ENCODE results near the gene ZNF214.

The ZNF214 gene

GRCh38 chr11:7020183-7020917 is at the start of gene ZNF214, which contains the start of gene NLRP14:
TSS of gene ZNF214 (minus strand) at chr11:7020346. CDS start at chr11:7002835, 17,511 bp downstream.
TSS of gene NLRP14 (plus strand) at chr11:7020479. CDS start at chr11:7038587, 18,108 bp downstream.
- no peak for DNase-seq

- no peak for DNase-seq
Observed at GRCh38 chr11:7062534-7062933, 42.4 kb upstream of the ZNF214 start.

- DNase-seq: no peak
Observed at GRCh38 chr11:7060868-7061267, 40.7 kb upstream of the ZNF214 start.

DNA sequence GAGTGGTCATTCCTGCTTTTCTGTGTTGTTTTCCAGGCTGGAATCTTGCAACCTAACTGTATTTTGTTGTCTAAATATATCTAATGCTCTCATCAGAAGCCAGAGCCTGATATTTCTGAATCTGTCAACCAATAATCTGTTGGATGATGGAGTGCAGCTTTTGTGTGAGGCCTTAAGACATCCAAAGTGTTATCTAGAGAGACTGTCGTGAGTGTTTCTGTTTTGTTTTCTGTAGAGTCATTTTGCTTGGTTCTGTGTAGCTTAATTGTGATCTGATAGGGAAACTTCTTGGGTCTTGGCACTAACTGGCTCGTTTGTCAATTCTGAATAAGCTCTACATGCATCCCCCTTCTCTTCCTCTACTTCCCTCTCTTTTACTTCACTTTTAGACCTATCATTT is 37.5 kb upstream of the ZNF214 start:
- DNase-seq: no peak

DNA sequence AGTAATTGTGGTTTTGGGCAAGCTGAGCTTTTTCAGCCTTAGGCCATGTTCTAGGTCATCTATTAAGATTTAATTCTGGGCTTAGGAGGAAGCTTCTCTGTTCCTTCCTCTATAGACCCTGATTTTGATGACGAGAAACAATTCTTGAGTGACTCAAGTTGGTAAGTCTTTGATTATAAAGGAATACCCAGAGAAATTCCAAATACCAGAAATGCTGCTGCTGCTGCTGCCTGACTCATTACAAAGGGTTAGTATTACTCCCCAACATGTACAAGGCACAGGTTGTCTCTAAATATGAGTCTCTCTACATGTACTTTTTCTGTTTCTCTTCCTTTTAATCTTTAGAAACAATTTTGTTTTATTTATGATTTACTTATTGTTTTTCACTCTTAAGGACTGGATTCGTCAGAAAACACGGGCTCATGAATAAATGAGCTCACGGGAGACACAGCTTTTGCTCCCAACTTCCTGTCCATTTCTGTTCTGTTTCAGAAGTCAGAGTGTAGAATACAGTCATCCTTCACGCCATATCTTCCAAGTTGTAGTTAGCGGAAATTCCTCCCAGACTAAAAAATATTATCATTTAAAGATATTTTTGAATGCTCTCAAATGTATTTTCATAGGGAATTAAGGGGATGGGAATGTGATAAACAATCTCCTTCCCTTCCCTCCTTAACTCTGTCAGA is 36.8 kb upstream of the ZNF214 start:
- DNase-seq: no peak

DNA sequence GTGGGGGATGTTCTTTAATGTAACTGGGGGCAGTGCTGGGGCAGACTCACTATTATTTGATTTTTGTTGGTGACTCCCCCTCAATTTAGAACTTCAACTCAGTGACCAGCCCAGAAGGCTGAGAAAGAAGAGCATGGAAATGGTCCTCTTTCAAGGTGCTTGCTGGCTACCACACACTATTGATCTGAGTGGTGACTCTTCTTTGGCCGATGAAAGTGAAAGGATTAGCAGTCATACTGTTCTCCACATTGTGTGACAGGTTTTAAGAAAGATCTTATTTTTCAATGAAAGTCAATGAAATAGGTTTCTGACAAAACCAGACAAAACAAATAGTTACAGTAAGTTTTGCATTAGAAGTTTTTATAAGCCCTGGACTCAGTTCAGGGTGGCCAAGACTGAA is 30.0 kb upstream of the ZNF214 start:
- no peak for DNase-seq

DNA sequence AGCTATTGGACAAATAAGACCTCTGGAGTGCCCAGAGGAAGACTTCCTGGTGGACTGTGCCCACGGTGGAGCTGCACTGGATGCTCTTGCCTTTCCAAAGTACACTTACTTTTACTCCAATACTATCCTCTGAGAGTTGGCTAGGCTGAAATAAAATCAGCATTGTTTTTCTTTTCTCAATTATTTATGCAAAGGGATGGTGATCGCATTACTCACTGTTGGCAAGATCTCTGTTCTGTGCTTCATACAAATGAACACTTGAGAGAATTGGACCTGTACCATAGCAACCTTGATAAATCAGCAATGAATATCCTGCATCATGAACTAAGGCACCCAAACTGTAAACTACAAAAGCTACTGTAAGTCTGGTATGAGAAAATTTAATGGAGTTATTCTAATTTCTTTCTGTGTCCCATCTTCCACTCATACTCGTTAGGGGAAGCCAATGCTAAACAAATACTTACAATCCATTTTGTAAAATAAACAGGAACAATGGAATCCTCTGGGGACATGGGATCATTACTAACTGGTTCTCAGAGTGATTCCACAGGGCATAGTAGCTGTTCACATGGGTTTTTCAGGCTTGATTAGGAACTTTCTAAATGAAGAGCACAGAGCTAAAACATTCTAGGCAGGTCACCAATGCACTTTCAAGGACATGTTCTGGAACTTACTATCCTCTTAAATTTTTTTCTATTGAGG is 26.5 kb upstream of the ZNF214 start:
- DNase-seq: no peak

DNA sequence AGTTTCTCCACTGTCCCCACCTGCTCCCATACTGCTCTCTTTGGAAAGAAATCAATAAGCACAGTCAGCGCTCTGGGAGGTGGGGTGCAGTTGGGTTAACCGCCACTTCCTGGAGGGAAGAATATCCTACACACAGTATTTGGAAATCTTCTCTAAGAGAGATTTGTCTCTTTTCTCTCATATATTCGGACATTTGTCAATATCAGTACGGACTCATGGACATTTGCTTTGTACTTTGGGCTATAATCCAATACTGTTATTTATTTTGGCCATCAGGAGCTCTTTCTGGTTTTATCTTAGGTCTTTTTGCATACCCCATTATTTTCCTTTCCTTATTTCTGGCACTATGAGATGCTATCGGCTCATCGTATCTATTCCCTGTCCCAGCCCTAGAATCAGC is 13.9 kb upstream of the ZNF214 start:
- DNase-seq: no peak

GRCh38 chr11:7032692-7033091 is 12.5 kb upstream of the ZNF214 start:
- no peak for DNase-seq

- no peak for DNase-seq
Observed at GRCh38 chr11:7031471-7031871, 11.3 kb upstream of the ZNF214 start.

- DNase-seq: no peak
Observed at GRCh38 chr11:7030836-7031235, 10.7 kb upstream of the ZNF214 start.

GRCh38 chr11:7028141-7028540 is 8.0 kb upstream of the ZNF214 start:
- no peak for DNase-seq

DNA sequence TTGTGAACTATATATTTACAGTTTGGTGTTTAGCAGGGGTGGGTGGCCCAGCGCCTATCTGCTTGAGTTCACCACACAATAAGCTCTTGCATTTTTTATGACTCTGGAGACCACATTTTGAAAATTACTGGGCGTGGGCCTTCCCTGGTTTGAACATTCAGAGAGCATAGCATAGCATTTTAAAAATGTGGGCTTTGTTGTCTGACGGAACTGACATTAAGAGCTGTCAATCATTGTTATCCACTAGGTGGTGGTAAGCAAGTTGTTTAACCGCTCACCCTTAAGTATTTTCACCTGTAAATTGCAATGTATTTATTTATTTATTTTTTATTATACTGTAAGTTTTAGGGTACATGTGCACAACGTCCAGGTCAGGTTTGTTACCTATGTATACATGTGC is 1.2 kb upstream of the ZNF214 start:
- no peak for DNase-seq

GRCh38 chr11:7019500-7020182 is 505 bp downstream of the ZNF214 start:
- no peak for DNase-seq

GRCh38 chr11:7016011-7016410 is 4.1 kb downstream of the ZNF214 start:
- DNase-seq: no peak

DNA sequence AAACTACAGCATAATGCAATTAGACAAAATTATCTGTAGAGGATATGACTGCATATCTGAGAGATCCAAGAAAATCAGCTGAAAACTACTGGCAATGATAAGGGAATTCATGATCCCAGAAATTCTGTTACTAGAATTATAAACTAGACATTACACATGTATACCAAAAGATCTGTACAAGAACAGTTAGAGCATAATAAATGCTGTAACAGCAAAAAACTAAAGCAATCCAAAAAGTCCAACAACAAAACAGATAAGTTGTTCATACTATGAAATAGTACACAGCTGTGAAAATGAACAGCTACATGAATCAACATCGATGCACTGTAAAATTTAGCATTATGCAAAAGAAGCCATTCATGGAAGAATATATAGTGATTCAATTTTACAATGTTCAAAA is 6.0 kb downstream of the ZNF214 start:
- DNase-seq: no peak

DNA sequence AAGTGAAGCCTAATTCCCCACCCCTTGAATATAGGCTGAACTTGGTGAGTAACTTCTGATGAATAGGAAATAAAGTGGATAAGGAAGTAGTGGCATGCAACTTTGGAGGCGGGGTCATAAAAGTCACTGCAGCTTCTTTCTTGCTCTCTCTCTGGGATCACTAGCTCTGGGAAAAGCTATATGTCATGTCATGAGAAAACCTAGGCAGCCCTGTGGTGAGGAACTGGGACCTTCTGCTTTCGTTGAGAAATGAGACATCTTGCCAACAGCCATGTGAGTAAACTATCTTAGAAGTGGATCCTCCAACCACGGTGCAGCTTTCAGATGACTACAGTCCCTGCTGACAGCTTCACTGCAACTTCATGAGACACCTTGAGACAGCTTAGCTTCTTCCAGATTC is 15.7 kb downstream of the ZNF214 start:
- no peak for DNase-seq

GRCh38 chr11:6995703-6996102 is 24.4 kb downstream of the ZNF214 start:
- DNase-seq: no peak

- DNase-seq: no peak
Observed at GRCh38 chr11:6992457-6993417, 27.4 kb downstream of the ZNF214 start.

GRCh38 chr11:6992026-6992425 is 28.1 kb downstream of the ZNF214 start:
- DNase-seq: no peak

- DNase-seq: no peak
Observed at GRCh38 chr11:6991227-6991626, 28.9 kb downstream of the ZNF214 start.

GRCh38 chr11:6988506-6988905 is 31.6 kb downstream of the ZNF214 start:
- DNase-seq: no peak

Measured in bone marrow (tissue), 2 donors.